Keratinocyte (primary cell): ENCODE results near the gene DHX58.

ENCODE experiments used
- EZH2 ChIP-seq: IDR thresholded peaks from one replicate; pipeline ENCODE4 v1.6.1; 2012; ENCODE audit warnings: inconsistent platforms, mild to moderate bottlenecking, low read length, moderate library complexity
- TF ChIP-seq, protein P1 (sequence below), 3 experiments: IDR thresholded peaks in 1 of 3; conservative IDR thresholded peaks in 1 of 3; optimal IDR thresholded peaks in 1 of 3; 2 replicates in 2 of 3; 3 replicates in 1 of 3; pipeline versions ENCODE3 to v1.5.1; 2011; ENCODE audit warnings: low read length in 3 of 3, mild to moderate bottlenecking in 3 of 3, moderate library complexity in 2 of 3, control low read depth in 1 of 3, inconsistent platforms in 1 of 3; ENCODE audit not compliant: insufficient read depth in 2 of 3; ENCODE audit errors: extremely low read depth in 1 of 3

DNA sequence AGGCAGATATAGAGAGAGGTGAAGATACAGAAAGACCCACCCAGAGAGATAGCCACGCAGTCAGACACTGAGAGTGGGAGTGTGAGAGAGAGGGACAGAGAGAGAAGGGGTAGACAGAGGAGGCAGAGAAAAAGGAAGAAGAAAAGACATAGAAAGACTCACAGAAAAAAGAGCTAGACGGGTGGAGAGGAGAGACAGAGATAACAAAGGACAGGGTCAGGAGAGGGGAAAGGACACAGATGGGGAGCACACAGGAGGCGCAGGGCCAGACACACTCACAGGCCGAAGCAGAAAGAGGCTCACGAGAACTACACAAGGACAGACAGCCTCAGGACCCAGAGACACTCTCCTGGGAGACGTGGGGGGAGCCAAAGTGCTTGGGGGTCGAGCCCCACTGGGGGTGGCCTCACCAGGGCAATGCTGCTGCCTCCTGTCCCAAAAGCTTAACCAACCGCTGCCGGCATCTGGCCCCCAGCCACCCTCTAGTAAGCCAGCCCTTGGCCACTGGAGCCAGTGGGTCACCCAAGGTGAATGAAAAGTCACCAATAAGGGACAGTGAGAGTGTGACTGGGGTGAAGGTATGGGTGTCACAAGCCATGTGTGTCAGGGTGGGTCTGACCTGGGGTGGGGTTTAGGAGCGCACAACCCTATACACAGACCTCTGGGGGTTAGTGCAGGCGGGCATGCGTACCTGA, 18.0 kb downstream of the DHX58 start:
- TF ChIP-seq, protein P1, sequence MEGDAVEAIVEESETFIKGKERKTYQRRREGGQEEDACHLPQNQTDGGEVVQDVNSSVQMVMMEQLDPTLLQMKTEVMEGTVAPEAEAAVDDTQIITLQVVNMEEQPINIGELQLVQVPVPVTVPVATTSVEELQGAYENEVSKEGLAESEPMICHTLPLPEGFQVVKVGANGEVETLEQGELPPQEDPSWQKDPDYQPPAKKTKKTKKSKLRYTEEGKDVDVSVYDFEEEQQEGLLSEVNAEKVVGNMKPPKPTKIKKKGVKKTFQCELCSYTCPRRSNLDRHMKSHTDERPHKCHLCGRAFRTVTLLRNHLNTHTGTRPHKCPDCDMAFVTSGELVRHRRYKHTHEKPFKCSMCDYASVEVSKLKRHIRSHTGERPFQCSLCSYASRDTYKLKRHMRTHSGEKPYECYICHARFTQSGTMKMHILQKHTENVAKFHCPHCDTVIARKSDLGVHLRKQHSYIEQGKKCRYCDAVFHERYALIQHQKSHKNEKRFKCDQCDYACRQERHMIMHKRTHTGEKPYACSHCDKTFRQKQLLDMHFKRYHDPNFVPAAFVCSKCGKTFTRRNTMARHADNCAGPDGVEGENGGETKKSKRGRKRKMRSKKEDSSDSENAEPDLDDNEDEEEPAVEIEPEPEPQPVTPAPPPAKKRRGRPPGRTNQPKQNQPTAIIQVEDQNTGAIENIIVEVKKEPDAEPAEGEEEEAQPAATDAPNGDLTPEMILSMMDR (optimal IDR thresholded peaks at IDR 0.05 in 1 of 3, IDR thresholded peaks at IDR 0.05 in 1 of 3, conservative IDR thresholded peaks at IDR 0.05 in 1 of 3; ENCODE audit: extremely low read depth in 1 of 3, insufficient read depth in 2 of 3, low read length in 3 of 3), result no peak
- no peak for TF ChIP-seq EZH2
